IMR-90 (cell line): Measurements from ENCODE around the gene IQSEC3. TPM values are rescaled to one million over a fixed set of nuclear protein-coding genes. Genes with fewer than 3 reads are reported as not detected.
"Not testable (repeated sequence)": the region's sequence is repeated elsewhere in the genome, so short reads cannot be mapped to it uniquely, and the experiment has no call there.

Experiments
- ATAC-seq: fragments of 200-7000 bp; cut with Tn5 transposase; 2 replicates; pipeline ENCODE4 v1.9.1; 2020; ENCODE audit warnings: low read depth, mild to moderate bottlenecking, moderate library complexity
- BruUV-seq: library from RNA; stranded (reverse); fragments of 400-500 nt; replicated peaks from 2 replicates; lab custom pipeline; 2021; lab: Mats Ljungman, UMichigan
- CTCF ChIA-PET: fragments of 300-600 bp; formaldehyde crosslinking; extraction: SDS; loops from one replicate; lab custom pipeline; 2021; ENCODE audit warnings: antibody characterized with exemption; lab: Yijun Ruan, JAX
- POLR2A ChIA-PET: fragments of 300-600 bp; sonication (Branson Sonifier 250); formaldehyde crosslinking; loops from one replicate; lab custom pipeline; 2022; ENCODE audit warnings: antibody characterized with exemption; ENCODE audit not compliant: unreplicated experiment; lab: Charles Lee
- DNase-seq: peaks from one replicate; pipeline ENCODE4 v3.0.0; 2013
- H2AFZ ChIP-seq: replicated peaks from 2 replicates; pipeline ENCODE3; 2013; ENCODE audit warnings: low read length, mild to moderate bottlenecking; ENCODE audit not compliant: poor library complexity
- H2AK5ac ChIP-seq: 2 replicates; pipeline ENCODE4 v1.6.1; 2013; ENCODE audit warnings: low read depth, low read length, inconsistent platforms
- H2AK9ac ChIP-seq: replicated peaks from 2 replicates; pipeline ENCODE3; 2013; ENCODE audit warnings: mild to moderate bottlenecking, low read depth, low read length, moderate library complexity; ENCODE audit not compliant: poor library complexity
- H2BK120ac ChIP-seq: 2 replicates; pipeline ENCODE4 v1.6.1; 2013; ENCODE audit warnings: low read depth, low read length, inconsistent platforms
- H2BK15ac ChIP-seq: 3 replicates; pipeline ENCODE4 v1.6.1; 2013; ENCODE audit warnings: low read depth, low read length, inconsistent platforms
- H2BK20ac ChIP-seq: 2 replicates; pipeline ENCODE4 v1.6.1; 2013; ENCODE audit warnings: low read depth, mild to moderate bottlenecking, inconsistent platforms, low read length, moderate library complexity
- H2BK5ac ChIP-seq: 2 replicates; pipeline ENCODE4 v1.6.1; 2013; ENCODE audit warnings: mild to moderate bottlenecking, low read depth, low read length, inconsistent platforms; ENCODE audit not compliant: poor library complexity, severe bottlenecking
- H3K14ac ChIP-seq: replicated peaks from 2 replicates; pipeline ENCODE4 v1.6.1; 2013; ENCODE audit warnings: low read depth, low read length, inconsistent platforms
- H3K18ac ChIP-seq: 2 replicates; pipeline ENCODE4 v1.6.1; 2013; ENCODE audit warnings: low read depth, low read length, control low read depth
- H3K23ac ChIP-seq: 2 replicates; pipeline ENCODE4 v1.6.1; 2013; ENCODE audit warnings: low read depth, low read length, inconsistent platforms
- H3K27ac ChIP-seq: 2 replicates; pipeline ENCODE4 v1.5.1; 2013; ENCODE audit warnings: mild to moderate bottlenecking, control low read depth, low read length; ENCODE audit not compliant: insufficient read depth
- H3K27me3 ChIP-seq: 2 replicates; pipeline ENCODE4 v1.6.1; 2013; ENCODE audit warnings: low read length; ENCODE audit not compliant: control insufficient read depth, insufficient read depth
- H3K36me3 ChIP-seq: 2 replicates; pipeline ENCODE4 v1.6.1; 2013; ENCODE audit warnings: low read length, mixed read lengths; ENCODE audit not compliant: control insufficient read depth, insufficient read depth
- H3K4ac ChIP-seq: 2 replicates; pipeline ENCODE4 v1.6.1; 2013; ENCODE audit warnings: low read depth, low read length, inconsistent platforms
- H3K4me1 ChIP-seq: 2 replicates; pipeline ENCODE4 v1.6.1; 2013; ENCODE audit warnings: low read length, mixed read lengths; ENCODE audit not compliant: control insufficient read depth, insufficient read depth
- H3K4me2 ChIP-seq: 2 replicates; pipeline ENCODE4 v1.6.1; 2013; ENCODE audit warnings: low read depth, mild to moderate bottlenecking, control low read depth, low read length, moderate library complexity
- H3K4me3 ChIP-seq: 2 replicates; pipeline ENCODE4 v1.5.1; 2013; ENCODE audit warnings: low read depth, mild to moderate bottlenecking, control low read depth, low read length, moderate library complexity; ENCODE audit not compliant: insufficient read depth
- H3K56ac ChIP-seq: 2 replicates; pipeline ENCODE4 v1.6.1; 2013; ENCODE audit warnings: low read length, inconsistent platforms; ENCODE audit not compliant: insufficient read depth; ENCODE audit errors: extremely low read depth
- H3K79me1 ChIP-seq, 2 experiments: 2 replicates each; pipeline ENCODE4 v1.6.1; 2013; ENCODE audit warnings: low read length in 2 of 2, inconsistent platforms in 1 of 2, low read depth in 1 of 2
- H3K9ac ChIP-seq: 2 replicates; pipeline ENCODE4 v1.6.1; 2013; ENCODE audit warnings: low read depth, low read length, control low read depth
- H3K9me1 ChIP-seq: 2 replicates; pipeline ENCODE4 v1.6.1; 2013; ENCODE audit warnings: low read length, inconsistent platforms; ENCODE audit not compliant: insufficient read depth
- H3K9me3 ChIP-seq: 2 replicates; pipeline ENCODE4 v1.6.1; 2013; ENCODE audit warnings: low read length; ENCODE audit not compliant: control insufficient read depth, insufficient read depth
- H4K20me1 ChIP-seq: 2 replicates; pipeline ENCODE4 v1.6.1; 2013; ENCODE audit warnings: low read length, inconsistent platforms; ENCODE audit not compliant: insufficient read depth
- H4K5ac ChIP-seq: 2 replicates; pipeline ENCODE4 v1.6.1; 2013; ENCODE audit warnings: mild to moderate bottlenecking, low read depth, low read length, control low read depth
- H4K8ac ChIP-seq, 2 experiments: 2 replicates each; pipeline ENCODE4 v1.6.1; 2013; ENCODE audit warnings: low read depth in 2 of 2, low read length in 2 of 2, control low read depth in 1 of 2, inconsistent platforms in 1 of 2
- H4K91ac ChIP-seq: 2 replicates; pipeline ENCODE4 v1.6.1; 2013; ENCODE audit warnings: low read depth, low read length, inconsistent platforms; ENCODE audit not compliant: insufficient read depth
- WGBS, 2 experiments: methylation state at CpG; one replicate each; pipeline versions ENCODE4 v1.1.5 to v1.1.7; 2013; ENCODE audit warnings: missing lambda C conversion rate in 2 of 2; ENCODE audit not compliant: insufficient read length in 1 of 2; ENCODE audit errors: extremely low coverage in 2 of 2; 5-methylcytosine and 5-hydroxymethylcytosine counted together
- dilution Hi-C: fragments of 300-500 bp; cut with HindIII; formaldehyde crosslinking; loops from one replicate; pipeline ENCODE4 v1.14.3; 2018; ENCODE audit warnings: low sequenced_read_pairs; ENCODE audit not compliant: unreplicated experiment
- in situ Hi-C: fragments of 300-500 bp; cut with MboI; formaldehyde crosslinking; loops from 3 replicates; pipeline ENCODE4 v1.14.3; 2019; ENCODE audit warnings: low sequenced_read_pairs, inconsistent platforms, mixed read lengths
- intact Hi-C: fragments of 100-400 bp; cut with micrococcal nuclease; formaldehyde crosslinking; loops from 2 replicates; pipeline ENCODE4 v1.10.0; 2022
- polyA plus RNA-seq, 3 experiments: library from polyadenylated mRNA; depleted of rRNA; stranded (reverse); fragments of >200 nt; gene quantifications; 2 replicates each; pipeline ENCODE4 v1.2.3, GENCODE V29; 2012; ENCODE audit warnings: low replicate concordance in 1 of 3
- total RNA-seq: library from RNA; depleted of rRNA; stranded (reverse); fragments of >200 nt; gene quantifications from 2 replicates; pipeline ENCODE4 v1.2.3, GENCODE V29; 2012

Gene IQSEC3
- total and polyA plus RNA-seq, 2 of the 4 experiments (the other 2 are of a cell fraction), result 0.10 TPM; not detected in 1

- ATAC-seq, intact Hi-C loops, H2AK9ac ChIP-seq, H3K27me3 ChIP-seq, H3K18ac ChIP-seq, dilution Hi-C loops, H3K4me3 ChIP-seq, H4K20me1 ChIP-seq, H3K4ac ChIP-seq, CTCF ChIA-PET, H2BK20ac ChIP-seq, POLR2A ChIA-PET, H2BK5ac ChIP-seq, H3K27ac ChIP-seq, H3K9me3 ChIP-seq, DNase-seq, H3K4me1 ChIP-seq, H3K9me1 ChIP-seq, BruUV-seq, H3K14ac ChIP-seq, H4K5ac ChIP-seq, H4K91ac ChIP-seq, H2BK120ac ChIP-seq, in situ Hi-C loops, H3K23ac ChIP-seq, H3K4me2 ChIP-seq, H2BK15ac ChIP-seq, H3K9ac ChIP-seq, H2AFZ ChIP-seq, H2AK5ac ChIP-seq, H3K56ac ChIP-seq, H4K8ac ChIP-seq: not testable (repeated sequence)
- no CpG with 5 or more reads among the region's 26 CpGs for WGBS, 2 experiments
- H3K36me3 ChIP-seq, result peaks cover 24% of the 10 kb centered on the region
- peaks cover 13 to 21% of the 10 kb centered on the region in 2 experiments for H3K79me1 ChIP-seq
Measured at GRCh38 chr12:18821-19567, 47.6 kb upstream of the IQSEC3 start.

- H3K4me2 ChIP-seq, BruUV-seq, H2BK20ac ChIP-seq, H3K4ac ChIP-seq, H2BK15ac ChIP-seq, intact Hi-C loops, dilution Hi-C loops, H3K9me1 ChIP-seq, H4K5ac ChIP-seq, H2AK5ac ChIP-seq, H4K20me1 ChIP-seq, H3K14ac ChIP-seq, H2AK9ac ChIP-seq, CTCF ChIA-PET, H4K91ac ChIP-seq, H2AFZ ChIP-seq, ATAC-seq, H2BK120ac ChIP-seq, H3K9me3 ChIP-seq, in situ Hi-C loops, DNase-seq, H3K4me3 ChIP-seq, H3K18ac ChIP-seq, H3K4me1 ChIP-seq, H3K27ac ChIP-seq, H4K8ac ChIP-seq, H3K23ac ChIP-seq, H3K56ac ChIP-seq, H3K9ac ChIP-seq, POLR2A ChIA-PET, H2BK5ac ChIP-seq, H3K27me3 ChIP-seq: not testable (repeated sequence)
- Histone ChIP-seq H3K36me3 (peaks cover 24% of the 10 kb centered on the region), H3K79me1 (peaks cover 13 to 21% of the 10 kb centered on the region in 2 experiments)
- no CpG with 5 or more reads among the region's 11 CpGs for WGBS, 2 experiments
Measured at GRCh38 chr12:19906-20305, 46.7 kb upstream of the IQSEC3 start.
